Loucy (cell line): ENCODE data around the gene RBM33.

Experiments used
- EZH2phosphoT487 ChIP-seq: fragments of 200-600 bp; IDR thresholded peaks from 2 replicates; pipeline ENCODE4 v1.6.1; 2018; ENCODE audit warnings: antibody characterized with exemption, mild to moderate bottlenecking, moderate library complexity, borderline replicate concordance
- TF ChIP-seq, protein P1 (sequence below): fragments of 200-600 bp; sonication (generic); conservative IDR thresholded peaks from 2 replicates; pipeline ENCODE4 v1.5.1; 2014; ENCODE audit warnings: mild to moderate bottlenecking, antibody characterized with exemption, low read length

DNA sequence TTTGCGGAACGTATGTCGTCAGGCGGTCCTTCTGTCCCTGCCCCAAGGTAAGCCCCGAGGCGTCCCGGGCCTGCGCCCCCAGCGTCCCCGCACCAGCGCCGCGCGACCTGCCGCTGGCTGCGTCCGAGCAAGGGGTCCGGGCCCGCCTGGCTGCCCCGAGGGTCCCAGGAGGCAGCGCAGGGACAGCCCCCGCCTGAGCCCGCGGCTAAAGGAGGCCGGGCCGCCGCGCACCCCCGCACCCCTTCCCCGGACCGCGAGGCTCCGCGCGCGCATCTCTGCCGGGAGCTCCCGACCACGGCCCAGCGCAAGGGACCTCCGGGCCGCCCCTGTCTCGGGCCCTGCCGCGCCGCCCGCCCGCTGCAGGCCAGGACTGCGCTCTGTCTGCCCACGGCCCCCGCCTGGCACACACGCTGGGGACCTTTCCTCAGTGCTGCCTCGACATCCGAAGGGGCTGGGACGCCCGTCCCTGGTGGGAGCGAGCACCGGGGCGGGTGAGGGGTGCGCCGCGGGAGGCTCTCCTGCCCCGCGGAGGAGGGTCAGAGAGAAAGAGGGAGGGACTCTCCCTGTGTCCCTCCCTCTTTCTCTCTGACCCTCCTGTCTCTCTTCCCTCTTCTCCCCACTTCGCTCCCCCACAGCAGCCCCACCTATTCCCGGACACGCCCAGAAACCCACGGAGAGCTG lies 142.8 kb downstream of the RBM33 start:
- TF ChIP-seq, protein P1, sequence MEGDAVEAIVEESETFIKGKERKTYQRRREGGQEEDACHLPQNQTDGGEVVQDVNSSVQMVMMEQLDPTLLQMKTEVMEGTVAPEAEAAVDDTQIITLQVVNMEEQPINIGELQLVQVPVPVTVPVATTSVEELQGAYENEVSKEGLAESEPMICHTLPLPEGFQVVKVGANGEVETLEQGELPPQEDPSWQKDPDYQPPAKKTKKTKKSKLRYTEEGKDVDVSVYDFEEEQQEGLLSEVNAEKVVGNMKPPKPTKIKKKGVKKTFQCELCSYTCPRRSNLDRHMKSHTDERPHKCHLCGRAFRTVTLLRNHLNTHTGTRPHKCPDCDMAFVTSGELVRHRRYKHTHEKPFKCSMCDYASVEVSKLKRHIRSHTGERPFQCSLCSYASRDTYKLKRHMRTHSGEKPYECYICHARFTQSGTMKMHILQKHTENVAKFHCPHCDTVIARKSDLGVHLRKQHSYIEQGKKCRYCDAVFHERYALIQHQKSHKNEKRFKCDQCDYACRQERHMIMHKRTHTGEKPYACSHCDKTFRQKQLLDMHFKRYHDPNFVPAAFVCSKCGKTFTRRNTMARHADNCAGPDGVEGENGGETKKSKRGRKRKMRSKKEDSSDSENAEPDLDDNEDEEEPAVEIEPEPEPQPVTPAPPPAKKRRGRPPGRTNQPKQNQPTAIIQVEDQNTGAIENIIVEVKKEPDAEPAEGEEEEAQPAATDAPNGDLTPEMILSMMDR, result no peak
- no peak for TF ChIP-seq EZH2phosphoT487
